ENCODE results near the gene CREG2.

The CREG2 gene

GRCh38 chr2:101306410-101306809 lies 80.9 kb downstream of the CREG2 start:
- no peak for TF ChIP-seq CTCF (IDR thresholded peaks at IDR 0.05)
- peak overlapping the region; percentile 97 for H3K4me3 ChIP-seq (ENCODE audit: low read depth, low read length)
- no peak overlapping the region for H2AFZ ChIP-seq
- H3K79me2 ChIP-seq, result peaks cover 28% of the 10 kb centered on the region
- H3K9ac ChIP-seq, result no peak overlapping the region
- no peaks in the 10 kb centered on the region for H3K9me3 ChIP-seq (ENCODE audit: control insufficient read depth, low read length)
- H3K4me2 ChIP-seq (ENCODE audit: low read length), result peak overlapping the region; percentile 98
- H3K4me1 ChIP-seq, result no peaks in the 10 kb centered on the region
- H3K36me3 ChIP-seq (ENCODE audit: control insufficient read depth, insufficient read depth, low read length), result no peaks in the 10 kb centered on the region
- peak overlapping the region; percentile 72 for H3K27ac ChIP-seq
- H3K27me3 ChIP-seq (ENCODE audit: control insufficient read depth, insufficient read depth, low read length), result no peaks in the 10 kb centered on the region

GRCh38 chr2:101305492-101306078 lies 81.7 kb downstream of the CREG2 start:
- no peaks in the 10 kb centered on the region for H3K4me1 ChIP-seq
- no peak overlapping the region for H3K4me3 ChIP-seq (ENCODE audit: low read depth, low read length)
- H3K27ac ChIP-seq, result no peak overlapping the region

GRCh38 chr2:101305035-101305434 lies 82.3 kb downstream of the CREG2 start:
- H3K27me3 ChIP-seq (ENCODE audit: control insufficient read depth, insufficient read depth, low read length), result no peaks in the 10 kb centered on the region
- no peaks in the 10 kb centered on the region for H3K4me1 ChIP-seq
- no peaks in the 10 kb centered on the region for H3K36me3 ChIP-seq (ENCODE audit: control insufficient read depth, insufficient read depth, low read length)
- no peak overlapping the region for H3K27ac ChIP-seq
- H3K9me3 ChIP-seq (ENCODE audit: control insufficient read depth, low read length), result no peaks in the 10 kb centered on the region
- no peak overlapping the region for H3K4me3 ChIP-seq (ENCODE audit: low read depth, low read length)
- no peak overlapping the region for H3K4me2 ChIP-seq (ENCODE audit: low read length)
- no peak overlapping the region for H2AFZ ChIP-seq
- TF ChIP-seq CTCF (IDR thresholded peaks at IDR 0.05), result no peak
- H3K9ac ChIP-seq, result no peak overlapping the region
- peaks cover 30% of the 10 kb centered on the region for H3K79me2 ChIP-seq

More at GRCh38 chr2:101305492-101306078, 81.7 kb downstream of the CREG2 start:
- no peak for TF ChIP-seq CTCF (IDR thresholded peaks at IDR 0.05)
- peak overlapping the region; percentile 98 for H3K4me2 ChIP-seq (ENCODE audit: low read length)
- no peak overlapping the region for H3K9ac ChIP-seq
- no peak overlapping the region for H2AFZ ChIP-seq
- H3K9me3 ChIP-seq (ENCODE audit: control insufficient read depth, low read length), result no peaks in the 10 kb centered on the region
- peaks cover 29% of the 10 kb centered on the region for H3K79me2 ChIP-seq
- H3K36me3 ChIP-seq (ENCODE audit: control insufficient read depth, insufficient read depth, low read length), result no peaks in the 10 kb centered on the region
- H3K27me3 ChIP-seq (ENCODE audit: control insufficient read depth, insufficient read depth, low read length), result no peaks in the 10 kb centered on the region

- H3K9me3 ChIP-seq (ENCODE audit: control insufficient read depth, low read length), result no peaks in the 10 kb centered on the region
- H3K9ac ChIP-seq, result no peak overlapping the region
- TF ChIP-seq CTCF (IDR thresholded peaks at IDR 0.05), result no peak
- H3K27ac ChIP-seq, result no peak overlapping the region
- H3K27me3 ChIP-seq (ENCODE audit: control insufficient read depth, insufficient read depth, low read length), result no peaks in the 10 kb centered on the region
- H3K79me2 ChIP-seq, result peaks cover 26% of the 10 kb centered on the region
- H3K4me1 ChIP-seq, result no peaks in the 10 kb centered on the region
- no peak overlapping the region for H3K4me2 ChIP-seq (ENCODE audit: low read length)
- no peaks in the 10 kb centered on the region for H3K36me3 ChIP-seq (ENCODE audit: control insufficient read depth, insufficient read depth, low read length)
- H3K4me3 ChIP-seq (ENCODE audit: low read depth, low read length), result no peak overlapping the region
- H2AFZ ChIP-seq, result no peak overlapping the region
Observed at GRCh38 chr2:101303688-101304087, 83.6 kb downstream of the CREG2 start.

- no peak for TF ChIP-seq CTCF (IDR thresholded peaks at IDR 0.05)
- no peaks in the 10 kb centered on the region for H3K36me3 ChIP-seq (ENCODE audit: control insufficient read depth, insufficient read depth, low read length)
- H3K4me2 ChIP-seq (ENCODE audit: low read length), result no peak overlapping the region
- H3K4me1 ChIP-seq, result no peaks in the 10 kb centered on the region
- no peak overlapping the region for H3K9ac ChIP-seq
- H3K27ac ChIP-seq, result no peak overlapping the region
- no peaks in the 10 kb centered on the region for H3K9me3 ChIP-seq (ENCODE audit: control insufficient read depth, low read length)
- no peaks in the 10 kb centered on the region for H3K27me3 ChIP-seq (ENCODE audit: control insufficient read depth, insufficient read depth, low read length)
- H3K79me2 ChIP-seq, result peaks cover 21% of the 10 kb centered on the region
- no peak overlapping the region for H3K4me3 ChIP-seq (ENCODE audit: low read depth, low read length)
- H2AFZ ChIP-seq, result no peak overlapping the region
Observed at GRCh38 chr2:101302016-101302415, 85.3 kb downstream of the CREG2 start.
